Mesenchymal stem cell (in vitro differentiated cells and primary cell): ENCODE results near the gene AHNAK2.

Source experiments
- DNase-seq: peaks from one replicate; pipeline ENCODE4 v3.0.0-alpha.2; 2013
- H2AFZ ChIP-seq: one replicate; pipeline ENCODE4 v1.6.1; 2013; ENCODE audit warnings: low read depth, mild to moderate bottlenecking, control low read depth, inconsistent platforms, low read length, moderate library complexity
- H2AK5ac ChIP-seq: 2 replicates; pipeline ENCODE4 v1.6.1; 2013; ENCODE audit warnings: low read length, moderate library complexity, mild to moderate bottlenecking, inconsistent platforms; ENCODE audit not compliant: severe bottlenecking
- H2BK120ac ChIP-seq: one replicate; pipeline ENCODE4 v1.6.1; 2013; ENCODE audit warnings: low read depth, mild to moderate bottlenecking, inconsistent platforms, low read length, moderate library complexity
- H2BK12ac ChIP-seq, 2 experiments: one replicate each; pipeline ENCODE4 v1.6.1; 2013; ENCODE audit warnings: inconsistent platforms in 2 of 2, low read length in 2 of 2, mild to moderate bottlenecking in 2 of 2, moderate library complexity in 2 of 2, control low read depth in 1 of 2
- H2BK15ac ChIP-seq: one replicate; pipeline ENCODE4 v1.6.1; 2013; ENCODE audit warnings: mild to moderate bottlenecking, low read depth, inconsistent platforms; ENCODE audit not compliant: poor library complexity, severe bottlenecking
- H2BK5ac ChIP-seq: 2 replicates; pipeline ENCODE4 v1.6.1; 2013; ENCODE audit warnings: low read depth, mild to moderate bottlenecking, low read length, control low read depth, inconsistent platforms; ENCODE audit not compliant: poor library complexity, severe bottlenecking
- H3K14ac ChIP-seq, 2 experiments: one replicate each; pipeline ENCODE4 v1.6.1; 2013; ENCODE audit warnings: inconsistent platforms in 2 of 2, low read length in 2 of 2, control low read depth in 1 of 2, mild to moderate bottlenecking in 1 of 2, moderate library complexity in 1 of 2
- H3K18ac ChIP-seq, 2 experiments: one replicate each; pipeline ENCODE4 v1.6.1; 2013; ENCODE audit warnings: inconsistent platforms in 2 of 2, low read length in 2 of 2, control low read depth in 1 of 2, low read depth in 1 of 2, mild to moderate bottlenecking in 1 of 2
- H3K23ac ChIP-seq, 2 experiments: one replicate each; pipeline ENCODE4 v1.6.1; 2013; ENCODE audit warnings: inconsistent platforms in 2 of 2, low read length in 2 of 2, mild to moderate bottlenecking in 2 of 2, moderate library complexity in 2 of 2, control low read depth in 1 of 2
- H3K27ac ChIP-seq: 2 replicates; pipeline ENCODE4 v1.5.1; 2013; ENCODE audit warnings: mild to moderate bottlenecking, moderate library complexity, low read length, control low read depth, inconsistent platforms; ENCODE audit not compliant: poor library complexity, severe bottlenecking
- H3K27me3 ChIP-seq, 2 experiments: 2 replicates each; pipeline versions ENCODE4 v1.6.1 to v1.7.0; 2013; ENCODE audit warnings: low read length in 2 of 2, mild to moderate bottlenecking in 2 of 2, moderate library complexity in 2 of 2, control low read depth in 1 of 2, inconsistent platforms in 1 of 2; ENCODE audit not compliant: control insufficient read depth in 1 of 2, insufficient read depth in 1 of 2
- H3K36me3 ChIP-seq, 2 experiments: 2 replicates each; pipeline versions ENCODE4 v1.6.1 to v1.7.0; 2013; ENCODE audit warnings: low read length in 2 of 2, control low read depth in 1 of 2, inconsistent platforms in 1 of 2, low read depth in 1 of 2, mild to moderate bottlenecking in 1 of 2; ENCODE audit not compliant: insufficient read depth in 2 of 2, control insufficient read depth in 1 of 2
- H3K4ac ChIP-seq, 2 experiments: one replicate each; pipeline ENCODE4 v1.6.1; 2013; ENCODE audit warnings: inconsistent platforms in 2 of 2, low read length in 2 of 2, mild to moderate bottlenecking in 2 of 2, moderate library complexity in 2 of 2, control low read depth in 1 of 2, low read depth in 1 of 2
- H3K4me1 ChIP-seq: 2 replicates; pipeline ENCODE4 v1.6.1; 2013; ENCODE audit warnings: low read depth, low read length, control low read depth; ENCODE audit not compliant: control insufficient read depth, insufficient read depth
- H3K4me2 ChIP-seq: 2 replicates; pipeline ENCODE4 v1.6.1; 2013; ENCODE audit warnings: low read length, mild to moderate bottlenecking, inconsistent platforms; ENCODE audit not compliant: poor library complexity, severe bottlenecking
- H3K4me3 ChIP-seq, 2 experiments: 2 replicates each; pipeline versions ENCODE4 v1.5.1 to v1.7.0; 2013; ENCODE audit warnings: low read length in 2 of 2, mild to moderate bottlenecking in 2 of 2, control low read depth in 1 of 2, low read depth in 1 of 2; ENCODE audit not compliant: insufficient read depth in 1 of 2
- H3K79me1 ChIP-seq: replicated peaks from 2 replicates; pipeline ENCODE4 v1.6.1; 2013; ENCODE audit warnings: mild to moderate bottlenecking, control low read depth, low read length, inconsistent platforms; ENCODE audit not compliant: poor library complexity, severe bottlenecking
- H3K9ac ChIP-seq: 2 replicates; pipeline ENCODE4 v1.7.0; 2013; ENCODE audit warnings: mild to moderate bottlenecking, low read length, moderate library complexity
- H3K9me3 ChIP-seq: 2 replicates; pipeline ENCODE4 v1.7.0; 2013; ENCODE audit warnings: mild to moderate bottlenecking, low read length; ENCODE audit not compliant: control insufficient read depth
- H4K8ac ChIP-seq: one replicate; pipeline ENCODE4 v1.6.1; 2013; ENCODE audit warnings: inconsistent platforms, mild to moderate bottlenecking, low read length, moderate library complexity
- H4K91ac ChIP-seq: one replicate; pipeline ENCODE4 v1.6.1; 2013; ENCODE audit warnings: mild to moderate bottlenecking, low read length, inconsistent platforms
- WGBS: methylation state at CpG from one replicate; pipeline ENCODE4 v1.1.7; 2013; ENCODE audit warnings: mixed read lengths; 5-methylcytosine and 5-hydroxymethylcytosine counted together

The AHNAK2 gene

GRCh38 chr14:104971447-104972240 is 6.5 kb downstream of the AHNAK2 start:
- Histone ChIP-seq H3K14ac (peak overlapping the region in 1 of 2 experiments; percentile 5), H3K4me3 (peak overlapping the region in 1 of 2 experiments; percentile 98), H2BK15ac (no peak overlapping the region), H2BK120ac (peak overlapping the region; percentile 21), H3K9me3 (no peaks in the 10 kb centered on the region), H3K4me2 (no peak overlapping the region), H3K23ac (no peak overlapping the region), H2AK5ac (peak overlapping the region; percentile 94), H3K36me3 (peaks cover 3 to 9% of the 10 kb centered on the region in 2 experiments), H2BK12ac (peak overlapping the region; percentile 22 to 43), H2BK5ac (no peak overlapping the region), H3K9ac (peak overlapping the region; percentile 91), H3K79me1 (peaks cover 16% of the 10 kb centered on the region), H3K27me3 (no peaks in the 10 kb centered on the region), H4K8ac (no peak overlapping the region), H4K91ac (peak overlapping the region; percentile 90), H3K18ac (peak overlapping the region; percentile 17 to 86), H3K4me1 (peaks cover 97% of the 10 kb centered on the region), H2AFZ (no peak overlapping the region), H3K4ac (peak overlapping the region in 1 of 2 experiments; percentile 5), H3K27ac (no peak overlapping the region)
- no peak for DNase-seq
- 95% methylated on average over 12 of the region's 12 CpGs for WGBS

- Histone ChIP-seq H3K4me1 (peaks cover 95% of the 10 kb centered on the region), H3K27me3 (no peaks in the 10 kb centered on the region), H2BK12ac (peak overlapping the region; percentile 94 to 98), H2AFZ (no peak overlapping the region), H3K4ac (peak overlapping the region; percentile 85 to 98), H2BK120ac (peak overlapping the region; percentile 96), H3K4me3 (peak overlapping the region; percentile 55 to 98), H2BK15ac (peak overlapping the region; percentile 95), H3K36me3 (peaks cover 14 to 20% of the 10 kb centered on the region in 2 experiments), H2AK5ac (peak overlapping the region; percentile 89), H3K4me2 (peak overlapping the region; percentile 58), H3K9me3 (no peaks in the 10 kb centered on the region), H3K23ac (peak overlapping the region in 1 of 2 experiments; percentile 75), H3K79me1 (peaks cover 21% of the 10 kb centered on the region), H3K18ac (peak overlapping the region; percentile 81 to 98), H3K9ac (peak overlapping the region; percentile 91), H4K91ac (peak overlapping the region; percentile 88), H3K14ac (peak overlapping the region in 1 of 2 experiments; percentile 89), H3K27ac (peak overlapping the region; percentile 66), H4K8ac (peak overlapping the region; percentile 90), H2BK5ac (no peak overlapping the region)
- 44% methylated on average over 19 of the region's 19 CpGs for WGBS
- peak; percentile 90 for DNase-seq
These were observed 7.7 kb downstream of the AHNAK2 start for GRCh38 chr14:104970231-104971068.

DNA sequence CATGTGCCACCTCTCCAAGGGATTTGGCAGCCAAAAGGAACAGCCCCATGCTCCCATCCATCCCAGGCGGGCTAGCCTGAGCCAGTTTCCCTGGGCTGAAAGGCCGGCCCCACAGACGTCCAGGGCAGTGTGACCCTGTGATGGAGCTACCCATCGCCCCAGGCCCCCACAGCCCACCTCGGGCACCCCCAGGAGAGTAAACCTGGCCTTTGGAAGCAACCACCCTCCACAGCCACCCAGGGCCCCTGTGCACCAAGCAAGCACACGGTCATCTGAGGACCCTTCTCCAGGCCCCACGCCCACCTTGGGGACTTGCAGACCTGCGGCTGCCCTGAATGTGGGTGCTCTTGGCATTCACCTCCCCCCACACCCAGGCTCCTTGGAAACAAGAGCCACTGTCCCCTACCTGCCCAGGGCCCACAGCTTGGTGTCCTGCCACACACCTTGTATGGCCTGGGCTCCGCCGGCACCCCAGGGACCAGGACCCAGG is 8.4 kb downstream of the AHNAK2 start:
- H3K14ac ChIP-seq, result peak overlapping the region in 1 of 2 experiments; percentile 69
- peaks cover 15 to 17% of the 10 kb centered on the region in 2 experiments for H3K36me3 ChIP-seq
- H3K4me1 ChIP-seq, result peaks cover 90% of the 10 kb centered on the region
- WGBS, result 89% methylated on average over 10 of the region's 10 CpGs
- peak overlapping the region; percentile 96 for H2BK120ac ChIP-seq
- peak overlapping the region; percentile 55 to 98 for H3K4me3 ChIP-seq
- peak overlapping the region; percentile 44 for H2BK15ac ChIP-seq
- H3K4ac ChIP-seq, result peak overlapping the region; percentile 14 to 85
- DNase-seq, result no peak
- peak overlapping the region; percentile 90 for H4K8ac ChIP-seq
- no peak overlapping the region for H2BK5ac ChIP-seq
- peak overlapping the region; percentile 81 to 98 for H3K18ac ChIP-seq
- H3K27ac ChIP-seq, result peak overlapping the region; percentile 7
- peak overlapping the region; percentile 72 for H2AK5ac ChIP-seq
- H2BK12ac ChIP-seq, result peak overlapping the region; percentile 89 to 94
- H3K27me3 ChIP-seq, result no peaks in the 10 kb centered on the region
- H4K91ac ChIP-seq, result peak overlapping the region; percentile 88
- peaks cover 18% of the 10 kb centered on the region for H3K79me1 ChIP-seq
- H3K23ac ChIP-seq, result no peak overlapping the region
- H3K9me3 ChIP-seq, result no peaks in the 10 kb centered on the region
- H3K4me2 ChIP-seq, result peak overlapping the region; percentile 58
- H2AFZ ChIP-seq, result no peak overlapping the region
- H3K9ac ChIP-seq, result peak overlapping the region; percentile 91
